Pancreas (tissue), 10 donors: ENCODE measurements around the gene ZNF205. TPM values are rescaled to one million over a fixed set of nuclear protein-coding genes. Genes with fewer than 3 reads are reported as not detected.
A peak's percentile ranks its signal among the peaks of the same experiment; 100 is the strongest.

ENCODE experiments used
- ATAC-seq, 4 donors: fragments of 200-7000 bp; cut with Tn5 transposase; one replicate each; pipeline versions ENCODE4 v1.8.0 to v1.9.1; 2020; ENCODE audit warnings: mild to moderate bottlenecking in 4 of 4, moderate library complexity in 4 of 4
- DNase-seq, 6 donors: peaks; one replicate each; pipeline ENCODE4 v3.0.0-alpha.2; 2020
- FAIRE-seq: peaks from 2 replicates; lab custom pipeline; 2012; peaks lifted over from hg19 to GRCh38; lab: Jason Lieb, UNC
- H3K27ac ChIP-seq, 4 donors: fragments of 200-600 bp; sonication (generic); 1 replicate in 3 of 4; 2 replicates in 1 of 4; pipeline versions ENCODE4 v1.5.0 to v1.8.0; 2020
- H3K27me3 ChIP-seq, 4 donors: fragments of 200-600 bp; one replicate each; pipeline ENCODE4 v1.8.0; 2021
- H3K36me3 ChIP-seq, 3 donors: fragments of 200-600 bp; sonication (generic) in 1 of 3; one replicate each; pipeline versions ENCODE4 v1.5.0 to v1.8.0; 2020 to 2021
- H3K4me1 ChIP-seq, 3 donors: fragments of 200-600 bp; one replicate each; pipeline ENCODE4 v1.8.0; 2021
- H3K4me3 ChIP-seq, 4 donors: fragments of 200-600 bp; sonication (generic) in 2 of 4; one replicate each; pipeline versions ENCODE4 v1.5.0 to v1.8.0; 2020 to 2021
- H3K9me3 ChIP-seq, 4 donors: fragments of 200-600 bp; one replicate each; pipeline ENCODE4 v1.8.0; 2021
- WGBS, 2 donors: extraction: QIAGEN DNeasy Blood & Tissue Kit; methylation state at CpG; one replicate each; pipeline ENCODE4 v1.1.7; 2013; 5-methylcytosine and 5-hydroxymethylcytosine counted together
- intact Hi-C, 3 donors: fragments of 100-400 bp; cut with DNase I; formaldehyde crosslinking; loops; one replicate each; pipeline versions ENCODE4 v1.11.1 to v1.14.2; 2022
- polyA plus RNA-seq, 2 donors: library from polyadenylated mRNA; stranded (reverse); fragments of 200-250 nt; gene quantifications; one replicate each; pipeline ENCODE4 v1.2.3, GENCODE V29; 2013
- total RNA-seq, 6 donors: library from RNA; stranded (reverse); fragmentation: NEBNext Ultra II Directional in 4 of 6; extraction: Animal tissue kit (Norgen Biotek cat#: 25700) in 4 of 6; gene quantifications; one replicate each; pipeline versions ENCODE4 v1.2.1 to v1.2.4, GENCODE V29; 2021 to 2023
- TF ChIP-seq, protein P1 (sequence below), 4 donors: fragments of 200-600 bp; sonication (generic) in 3 of 4; IDR thresholded peaks; one replicate each; pipeline versions ENCODE4 v1.5.0 to v1.8.0; 2021; ENCODE audit warnings: antibody characterized with exemption in 4 of 4
- donor health status: healthy with polysubstance abuse.
- donor health status: DM: no; HTN: no; CAD: no; lungs with moderate emphysema.
- donor health status: DM: no; HTN: no; CAD: no.
- donor health status: control.
- donor health status: control.
- donor health status: Bipolar disorder and iron deficiency.
- donor health status: DM: yes; HTN: yes; CAD: no.
- donor health status: DM: no; HTN: no; CAD: no.
- donor health status: DM: no; HTN: no; CAD: no.
- donor health status: DM: yes; HTN: yes; CAD: no.

ZNF205 gene
- total and polyA plus RNA-seq, 8 donors = 6.5 to 43.3 (median 8.5) TPM

GRCh38 chr16:3134338-3135125, 22.1 kb downstream of the ZNF205 start, which contains the start of gene ZNF213:
ZNF213 (plus strand) TSS chr16:3135029; CDS start chr16:3137281, 2,252 bp downstream.
- H3K9me3 ChIP-seq = no peaks in the 10 kb centered on the region
- peak; percentile 95 to 98 (median 96) for ATAC-seq
- peak within 1 kb of the TSS; percentile 88 to 96 (median 90) for H3K27ac ChIP-seq
- peak; percentile 77 for FAIRE-seq
- 0% methylated on average over 57 to 63 of the region's 63 CpGs for whole genome bisulfite sequencing, 2 donors
- DNase-seq = peak; percentile 89 to 96 (median 94)
- no peaks in the 10 kb centered on the region for H3K36me3 ChIP-seq
- H3K4me3 ChIP-seq = peak within 1 kb of the TSS; percentile 75 to 98 (median 90)
- intact Hi-C loops = no loop called here
- TF ChIP-seq, protein P1, sequence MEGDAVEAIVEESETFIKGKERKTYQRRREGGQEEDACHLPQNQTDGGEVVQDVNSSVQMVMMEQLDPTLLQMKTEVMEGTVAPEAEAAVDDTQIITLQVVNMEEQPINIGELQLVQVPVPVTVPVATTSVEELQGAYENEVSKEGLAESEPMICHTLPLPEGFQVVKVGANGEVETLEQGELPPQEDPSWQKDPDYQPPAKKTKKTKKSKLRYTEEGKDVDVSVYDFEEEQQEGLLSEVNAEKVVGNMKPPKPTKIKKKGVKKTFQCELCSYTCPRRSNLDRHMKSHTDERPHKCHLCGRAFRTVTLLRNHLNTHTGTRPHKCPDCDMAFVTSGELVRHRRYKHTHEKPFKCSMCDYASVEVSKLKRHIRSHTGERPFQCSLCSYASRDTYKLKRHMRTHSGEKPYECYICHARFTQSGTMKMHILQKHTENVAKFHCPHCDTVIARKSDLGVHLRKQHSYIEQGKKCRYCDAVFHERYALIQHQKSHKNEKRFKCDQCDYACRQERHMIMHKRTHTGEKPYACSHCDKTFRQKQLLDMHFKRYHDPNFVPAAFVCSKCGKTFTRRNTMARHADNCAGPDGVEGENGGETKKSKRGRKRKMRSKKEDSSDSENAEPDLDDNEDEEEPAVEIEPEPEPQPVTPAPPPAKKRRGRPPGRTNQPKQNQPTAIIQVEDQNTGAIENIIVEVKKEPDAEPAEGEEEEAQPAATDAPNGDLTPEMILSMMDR (IDR thresholded peaks at IDR 0.05) = no peak
- no peaks in the 10 kb centered on the region for H3K27me3 ChIP-seq
- peaks cover 0 to 23% (median 6%) of the 10 kb centered on the region in 3 donors for H3K4me1 ChIP-seq

DNA sequence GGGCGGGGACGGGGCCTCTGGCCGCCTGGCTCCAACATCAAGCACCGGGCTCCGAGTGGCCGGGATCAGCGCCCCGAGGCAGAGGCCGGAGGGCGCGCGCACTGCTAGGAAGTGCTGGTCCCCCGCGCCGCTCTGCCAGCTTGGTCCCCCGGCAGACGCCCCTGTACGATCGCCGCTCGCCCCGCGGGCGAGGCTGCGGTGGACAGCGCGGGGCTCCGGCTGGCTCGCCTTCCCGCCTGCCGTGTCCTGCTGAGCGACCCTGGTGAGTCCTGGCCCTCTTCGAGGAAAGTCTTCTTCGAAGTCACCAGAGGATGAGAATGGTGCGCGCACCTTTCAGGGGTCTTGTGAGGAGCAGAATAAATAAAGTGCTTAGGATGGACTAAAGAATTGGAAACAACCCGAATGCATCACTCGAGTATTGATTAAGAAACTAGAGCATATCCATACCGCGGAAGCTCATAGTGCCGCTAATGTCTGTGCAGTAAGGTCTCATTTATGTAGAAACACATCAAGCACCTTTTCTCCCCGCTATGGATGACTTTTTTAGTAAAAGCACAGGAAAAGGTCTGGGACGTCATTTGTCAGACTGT, 22.8 kb downstream of the ZNF205 start:
- H3K36me3 ChIP-seq = no peaks in the 10 kb centered on the region
- 0 to 1% methylated on average over 32 to 42 of the region's 43 CpGs for WGBS, 2 donors
- peak overlapping the region; percentile 88 to 96 (median 90) for H3K27ac ChIP-seq
- H3K27me3 ChIP-seq = no peaks in the 10 kb centered on the region
- intact Hi-C loops = no loop called here
- H3K4me1 ChIP-seq = peaks cover 0 to 23% (median 6%) of the 10 kb centered on the region in 3 donors
- TF ChIP-seq, protein P1 (IDR thresholded peaks at IDR 0.05) = no peak
- FAIRE-seq (no peak), DNase-seq (no peak), ATAC-seq (peak in 1 of 4 donors; percentile 63)
- peak overlapping the region; percentile 75 to 98 (median 90) for H3K4me3 ChIP-seq
- H3K9me3 ChIP-seq = no peaks in the 10 kb centered on the region

DNA sequence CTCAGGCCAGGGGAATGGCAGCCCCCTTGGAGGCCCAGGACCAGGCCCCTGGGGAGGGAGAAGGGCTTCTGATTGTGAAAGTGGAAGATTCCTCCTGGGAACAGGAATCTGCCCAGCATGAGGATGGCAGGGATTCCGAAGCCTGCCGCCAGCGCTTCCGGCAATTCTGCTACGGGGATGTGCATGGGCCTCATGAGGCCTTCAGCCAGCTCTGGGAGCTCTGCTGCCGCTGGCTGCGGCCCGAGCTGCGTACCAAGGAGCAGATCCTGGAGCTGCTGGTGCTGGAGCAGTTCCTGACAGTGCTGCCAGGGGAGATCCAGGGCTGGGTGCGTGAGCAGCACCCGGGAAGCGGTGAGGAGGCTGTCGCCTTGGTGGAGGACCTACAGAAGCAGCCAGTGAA, 24.9 kb downstream of the ZNF205 start:
- DNase-seq (peak in 1 of 6 donors; percentile 58), ATAC-seq (no peak), FAIRE-seq (no peak)
- TF ChIP-seq, protein P1 (IDR thresholded peaks at IDR 0.05) = no peak
- intact Hi-C loops = no loop called here
- no peaks in the 10 kb centered on the region for H3K9me3 ChIP-seq
- no peaks in the 10 kb centered on the region for H3K27me3 ChIP-seq
- H3K27ac ChIP-seq = no peak overlapping the region
- H3K36me3 ChIP-seq = peaks cover 0 to 10% (median 2%) of the 10 kb centered on the region in 3 donors
- peaks cover 0 to 23% (median 6%) of the 10 kb centered on the region in 3 donors for H3K4me1 ChIP-seq
- WGBS, 2 donors = 94% methylated on average over 13 of the region's 13 CpGs
- no peak overlapping the region for H3K4me3 ChIP-seq

DNA sequence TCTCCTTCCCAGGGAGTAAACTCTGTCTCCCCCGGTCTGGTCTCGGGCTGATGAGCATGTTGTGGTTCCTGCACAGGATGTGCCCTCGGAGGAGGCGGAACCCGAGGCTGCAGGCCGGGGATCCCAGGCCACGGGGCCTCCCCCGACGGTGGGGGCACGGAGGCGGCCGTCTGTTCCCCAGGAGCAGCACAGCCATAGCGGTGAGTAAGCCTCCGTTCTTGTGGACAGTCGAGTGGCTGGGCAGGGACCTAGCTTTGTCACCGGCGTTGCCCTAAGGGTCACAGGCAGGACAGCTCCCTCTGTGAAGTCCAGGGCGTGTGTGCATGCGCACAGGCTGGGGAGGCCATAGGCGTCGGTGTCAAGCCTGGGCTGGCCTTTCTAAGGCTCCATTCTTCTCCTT, 26.0 kb downstream of the ZNF205 start:
- H3K9me3 ChIP-seq = no peaks in the 10 kb centered on the region

More for the DNA sequence above, 26.0 kb downstream of the ZNF205 start:
- Histone ChIP-seq H3K27me3 (no peaks in the 10 kb centered on the region), H3K27ac (no peak overlapping the region), H3K36me3 (peaks cover 0 to 10% (median 4%) of the 10 kb centered on the region in 3 donors), H3K4me3 (no peak overlapping the region), H3K4me1 (peaks cover 0 to 17% (median 6%) of the 10 kb centered on the region in 3 donors)
- no peak for FAIRE-seq
- no peak for ATAC-seq
- TF ChIP-seq, protein P1 (IDR thresholded peaks at IDR 0.05) = no peak
- intact Hi-C loops = no loop called here
- WGBS, 2 donors = 86 to 88% methylated on average over 21 of the region's 21 CpGs
- DNase-seq = peak in 1 of 6 donors; percentile 56
